CD4-positive, alpha-beta T cell treated with Interleukin-17A for 4 hours (primary cell): Measurements from ENCODE around the gene VWA8.
"Not testable (repeated sequence)": the region's sequence is repeated elsewhere in the genome, so short reads cannot be mapped to it uniquely, and the experiment has no call there.

ENCODE experiments used
- DNase-seq: peaks from one replicate; pipeline ENCODE4 v3.0.0-alpha.2; 2020; ENCODE audit warnings: mixed read lengths

The VWA8 gene

DNA sequence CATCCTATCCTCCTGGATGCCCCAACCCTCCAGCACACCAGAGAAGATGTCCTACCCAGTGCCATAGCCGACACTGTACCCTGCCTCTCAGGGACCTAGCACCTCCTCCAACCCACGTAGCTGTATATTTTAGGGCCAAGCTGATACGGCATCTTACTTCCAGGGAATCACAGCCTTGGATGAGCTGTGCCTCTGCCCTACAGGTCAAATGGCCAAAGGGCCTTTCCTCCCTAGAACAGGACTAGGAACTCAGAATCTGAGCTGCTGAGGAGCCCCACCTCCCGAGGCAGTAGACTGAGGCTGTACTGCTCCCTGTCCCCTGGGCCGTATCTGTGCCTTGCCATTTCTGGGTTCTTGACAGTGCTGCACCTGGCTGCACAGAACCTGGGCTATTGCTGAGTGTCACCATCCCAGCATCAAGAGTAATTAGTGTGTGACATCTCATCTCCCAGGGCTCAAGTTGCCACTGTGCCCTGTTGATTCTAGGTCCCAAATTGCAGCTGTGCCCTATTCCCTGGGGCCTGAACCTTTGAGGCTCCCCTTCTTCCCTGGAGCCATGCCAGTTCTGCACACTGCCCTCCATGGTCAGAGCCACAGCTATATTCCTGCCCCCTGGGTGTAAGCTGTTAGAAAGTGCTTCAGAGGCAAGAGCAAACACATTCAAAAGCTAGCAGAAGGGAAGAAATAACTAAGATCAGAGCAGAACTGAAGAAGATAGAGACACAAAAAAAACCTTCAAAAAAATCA, 41.0 kb downstream of the VWA8 start:
- no peak for DNase-seq

GRCh38 chr13:41919031-41919740, 41.7 kb downstream of the VWA8 start:
- DNase-seq = no peak

DNA sequence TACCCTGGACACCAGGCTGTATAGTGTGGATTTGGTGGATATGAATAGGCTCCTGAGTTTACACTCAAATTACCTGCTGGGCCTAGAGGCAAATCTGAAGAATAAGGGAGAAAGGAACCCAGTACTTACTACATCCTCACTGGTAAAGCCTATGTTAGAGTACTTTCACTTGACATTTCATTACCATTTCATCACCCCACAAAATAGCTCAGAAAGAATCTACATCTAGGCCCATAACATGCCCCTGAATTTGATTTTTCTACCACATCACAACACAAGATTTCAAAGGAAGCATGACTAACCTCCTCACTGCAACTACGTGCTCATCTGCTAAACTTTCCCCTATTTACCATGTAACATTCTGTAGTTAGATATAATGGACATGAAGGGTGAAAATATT, 43.3 kb downstream of the VWA8 start:
- DNase-seq = no peak

DNA sequence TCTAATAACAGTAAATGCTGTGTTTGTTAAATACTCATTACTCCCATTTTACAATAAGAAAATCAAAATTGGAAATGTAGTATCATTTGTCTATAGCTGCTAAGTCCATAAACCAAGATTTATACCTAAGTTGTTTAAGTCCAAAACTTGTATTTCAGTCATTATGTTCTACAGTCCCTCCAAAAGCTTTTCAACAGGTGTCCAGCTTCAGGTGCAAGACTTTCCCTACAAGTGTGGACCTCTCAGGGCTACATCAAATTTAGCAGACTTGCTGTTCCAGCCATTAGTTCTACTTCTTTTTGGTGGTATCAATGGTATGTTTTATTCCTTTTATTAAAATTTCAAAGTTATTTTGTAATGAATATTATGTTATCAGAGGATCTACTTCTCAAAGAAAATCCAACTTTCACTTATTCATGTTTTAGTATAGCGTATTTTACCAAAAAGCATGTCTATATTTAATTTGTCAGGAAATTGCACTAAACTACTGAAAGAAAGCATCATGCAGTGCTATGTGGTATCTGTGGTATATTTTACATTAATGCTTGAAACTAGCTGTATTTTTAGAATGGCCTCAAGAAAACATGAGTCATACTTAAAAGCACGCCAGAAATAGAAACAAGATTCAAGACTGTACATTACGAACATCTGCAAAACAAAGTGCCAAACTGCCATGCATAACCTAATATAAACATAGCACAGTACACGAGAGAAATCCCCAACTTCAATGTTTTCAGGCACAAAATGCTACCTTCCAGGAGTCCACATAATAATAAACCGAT, 44.5 kb downstream of the VWA8 start:
- no peak for DNase-seq

DNA sequence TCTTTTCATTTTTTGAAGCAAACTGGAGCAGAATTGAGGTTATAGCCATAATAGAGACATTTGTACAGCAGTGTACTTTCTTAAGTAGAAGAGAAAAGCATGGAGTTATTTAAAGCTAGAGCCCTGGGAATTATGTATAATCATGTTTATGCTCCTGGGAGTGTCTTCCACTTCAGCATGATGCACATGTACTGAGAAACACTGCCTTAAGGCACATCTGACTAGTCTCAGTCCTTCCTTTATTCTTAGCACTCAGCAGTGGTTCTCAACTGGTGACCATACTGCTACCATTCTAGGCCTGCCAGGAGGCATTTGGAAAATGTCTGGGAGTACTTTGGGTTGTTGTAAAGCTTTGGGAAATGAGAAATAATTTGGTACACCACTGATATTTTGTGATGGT, 45.8 kb downstream of the VWA8 start:
- no peak for DNase-seq

GRCh38 chr13:41914552-41914951, 46.4 kb downstream of the VWA8 start:
- no peak for DNase-seq

GRCh38 chr13:41909506-41909905, 51.4 kb downstream of the VWA8 start:
- DNase-seq = no peak

GRCh38 chr13:41905600-41906254, 55.2 kb downstream of the VWA8 start:
- DNase-seq = no peak

DNA sequence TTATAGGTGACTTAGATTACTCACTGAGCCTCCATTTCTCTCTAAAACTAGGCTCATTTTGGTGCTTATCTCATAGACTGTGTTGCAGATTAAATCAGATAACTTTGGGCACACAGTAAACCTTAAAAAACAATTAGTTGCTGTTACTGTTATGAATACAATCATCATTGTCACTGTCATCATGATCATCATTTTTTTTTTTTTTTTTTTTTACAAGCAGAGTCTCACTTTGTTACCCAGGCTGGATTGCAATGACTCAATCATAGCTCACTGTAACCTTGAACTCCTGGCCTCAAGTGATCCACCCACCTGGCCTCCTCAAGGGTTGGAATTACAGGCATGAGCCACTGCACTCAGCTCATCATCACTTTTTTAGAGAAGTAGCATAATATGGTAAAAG, 60.0 kb downstream of the VWA8 start:
- DNase-seq = no peak

- not testable (repeated sequence) for DNase-seq
Measured at GRCh38 chr13:41898411-41898810, 62.5 kb downstream of the VWA8 start.

DNA sequence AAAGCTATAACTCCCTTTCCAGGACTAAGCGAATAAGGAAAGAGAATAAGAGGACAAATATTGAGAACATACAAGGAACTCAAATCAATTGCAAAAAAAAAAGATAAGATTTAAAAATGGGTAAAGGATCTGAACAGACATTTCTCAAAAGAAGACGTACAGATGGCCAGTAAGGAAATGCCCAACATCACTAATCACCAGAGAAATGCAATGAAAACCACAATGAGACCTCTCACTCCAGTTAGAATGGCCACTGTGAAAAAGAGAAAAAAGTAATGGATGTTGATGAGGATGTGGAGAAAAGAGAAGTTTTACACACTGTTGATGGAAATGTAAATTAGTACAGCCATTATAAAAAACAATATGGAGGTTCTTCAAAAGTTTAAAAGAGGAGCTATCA, 63.8 kb downstream of the VWA8 start:
- no peak for DNase-seq

GRCh38 chr13:41895478-41895877, 65.4 kb downstream of the VWA8 start:
- DNase-seq = no peak

DNA sequence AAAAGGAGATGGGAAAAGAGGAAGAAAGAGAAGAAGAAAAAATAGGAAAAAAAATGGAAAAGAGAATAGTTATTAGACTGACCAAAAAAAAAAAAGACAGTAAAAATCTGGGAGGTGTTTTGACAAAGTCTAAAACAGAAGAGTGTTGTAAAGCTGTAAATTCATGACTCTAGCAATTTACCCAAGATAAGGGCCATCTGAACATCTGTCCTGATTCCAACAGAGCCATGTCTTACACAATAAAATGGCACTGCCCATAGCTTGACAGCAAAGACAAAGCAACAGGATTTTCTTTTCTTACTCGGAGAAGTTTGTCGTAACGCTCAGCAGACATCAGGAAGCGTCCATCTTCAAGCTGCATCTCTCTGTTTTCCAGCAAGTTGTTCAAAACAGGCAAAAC, 69.8 kb downstream of the VWA8 start:
- no peak for DNase-seq

- DNase-seq = no peak
Measured at GRCh38 chr13:41883147-41883546, 77.8 kb downstream of the VWA8 start.

GRCh38 chr13:41881890-41882289, 79.0 kb downstream of the VWA8 start:
- not testable (repeated sequence) for DNase-seq

DNA sequence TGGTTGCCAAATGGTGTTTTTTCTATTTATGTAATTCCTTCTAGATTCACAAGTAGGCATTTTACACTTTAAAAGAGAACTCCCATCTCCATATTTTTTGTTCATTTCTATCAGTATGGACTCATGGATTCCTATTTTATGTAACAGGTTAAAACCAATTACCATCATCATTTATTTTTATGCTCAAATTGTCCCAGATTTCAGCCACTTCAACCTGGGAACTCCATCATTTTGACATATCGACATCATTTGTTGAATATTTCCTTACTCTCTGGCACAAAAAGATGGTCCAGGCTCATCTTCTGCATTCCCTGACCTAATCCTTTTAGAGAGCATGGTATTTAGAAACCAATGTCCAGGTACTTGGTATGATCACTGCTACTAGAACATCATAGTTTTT, 79.9 kb downstream of the VWA8 start:
- no peak for DNase-seq

GRCh38 chr13:41864658-41865057, 96.3 kb downstream of the VWA8 start:
- no peak for DNase-seq

DNA sequence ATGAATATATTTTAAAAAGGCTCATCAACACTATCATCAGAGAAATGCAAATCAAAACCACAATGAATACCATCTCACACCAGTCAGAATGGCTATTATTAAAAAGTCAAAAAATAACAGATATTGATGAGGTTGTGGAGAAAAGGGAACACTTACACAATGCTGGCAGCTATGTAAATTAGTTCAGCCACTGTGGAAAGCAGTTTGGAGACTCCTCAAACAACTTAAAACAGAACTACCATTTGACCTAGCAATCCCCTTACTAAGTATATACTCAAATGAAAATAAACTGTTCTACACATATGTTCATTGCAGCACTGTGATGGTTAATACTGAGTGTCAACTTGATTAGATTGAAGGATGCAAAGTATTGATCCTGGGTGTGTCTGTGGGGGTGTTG, 98.2 kb downstream of the VWA8 start:
- not testable (repeated sequence) for DNase-seq

DNA sequence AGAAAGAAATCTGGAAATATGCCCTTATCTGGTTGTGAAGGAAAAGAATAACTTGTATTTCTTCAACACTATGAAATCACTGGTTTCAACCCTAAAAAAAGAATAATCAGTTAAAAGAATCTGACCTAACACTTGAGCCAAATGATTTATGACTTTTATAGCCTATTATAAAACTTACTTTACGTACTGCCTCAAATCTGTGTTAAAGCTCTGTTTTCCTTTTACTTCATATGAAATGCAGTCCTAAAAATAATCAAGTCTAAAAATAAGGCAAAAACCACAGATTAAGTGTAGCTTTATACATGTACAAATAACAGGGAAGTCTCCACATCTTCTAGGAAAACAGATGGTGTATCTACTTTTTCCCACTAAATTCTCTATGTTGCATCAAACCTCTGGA, 101.3 kb downstream of the VWA8 start:
- no peak for DNase-seq

DNA sequence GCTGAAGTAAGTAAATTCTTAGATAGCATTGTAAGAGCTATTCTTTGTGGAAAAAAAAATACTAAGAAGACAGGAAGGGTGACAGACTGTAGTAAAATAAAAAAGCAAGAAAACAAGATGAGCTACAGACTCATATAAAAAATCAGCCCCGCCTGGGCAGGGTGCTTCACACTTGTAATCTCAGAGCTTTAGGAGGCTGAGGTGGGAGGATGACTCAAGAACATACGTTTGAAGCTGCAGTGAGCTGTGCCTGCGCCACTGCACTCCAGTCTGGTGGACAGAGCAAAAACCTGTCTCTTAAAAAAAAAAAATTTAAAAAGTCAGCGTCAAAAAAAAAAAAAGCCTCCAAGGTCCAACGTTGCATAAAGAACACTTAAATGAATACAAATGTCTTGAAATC, 102.1 kb downstream of the VWA8 start:
- no peak for DNase-seq

GRCh38 chr13:41854758-41855157, 106.2 kb downstream of the VWA8 start:
- no peak for DNase-seq

DNA sequence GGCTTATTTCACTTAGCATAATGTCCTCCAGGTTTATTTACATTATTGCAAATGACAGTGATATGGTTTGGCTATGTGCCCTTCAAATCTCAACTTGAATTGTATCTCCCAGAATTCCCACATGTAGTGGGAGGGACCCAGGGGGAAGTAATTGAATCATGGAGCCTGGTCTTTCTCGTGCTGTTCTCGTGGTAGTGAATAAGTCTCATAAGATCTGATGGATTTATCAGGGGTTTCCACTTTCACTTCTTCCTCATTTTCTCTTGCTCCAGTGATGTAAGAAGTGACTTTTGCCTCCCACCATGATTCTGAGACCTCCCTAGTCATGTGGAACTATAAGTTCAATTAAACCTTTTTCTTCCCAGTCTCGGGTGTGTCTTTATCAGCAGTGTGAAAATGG, 109.6 kb downstream of the VWA8 start:
- DNase-seq = no peak
